HEK293 (cell line): Measurements from ENCODE around the gene NDUFV1.

ENCODE experiments used
- EGR2 ChIP-seq: fragments of 450-650 bp; formaldehyde crosslinking; IDR thresholded peaks from 2 replicates; pipeline ENCODE4 v1.5.1; 2016; ENCODE audit warnings: low read depth, missing biosample characterization, missing genetic modification characterization
- GLIS2 ChIP-seq: fragments of 450-650 bp; formaldehyde crosslinking; IDR thresholded peaks from 2 replicates; pipeline ENCODE4 v1.5.1; 2016; ENCODE audit warnings: missing biosample characterization, missing genetic modification characterization
- IKZF3 ChIP-seq: fragments of 450-650 bp; IDR thresholded peaks from 2 replicates; pipeline ENCODE4 v1.5.0; 2018; ENCODE audit warnings: missing biosample characterization, mild to moderate bottlenecking, missing genetic modification characterization, moderate library complexity
- KLF1 ChIP-seq: fragments of 450-650 bp; formaldehyde crosslinking; IDR thresholded peaks from 2 replicates; pipeline ENCODE4 v1.5.1; 2016; ENCODE audit warnings: missing biosample characterization, missing genetic modification characterization
- KLF16 ChIP-seq: fragments of 450-650 bp; formaldehyde crosslinking; IDR thresholded peaks from 2 replicates; pipeline ENCODE4 v1.5.1; 2017; ENCODE audit warnings: missing biosample characterization, missing genetic modification characterization
- MEIS1 ChIP-seq: sonication (generic); formaldehyde crosslinking; IDR thresholded peaks from 2 replicates; pipeline ENCODE4 v1.8.1; 2022; ENCODE audit warnings: missing genetic modification reagents, mild to moderate bottlenecking, borderline replicate concordance
- OSR2 ChIP-seq: fragments of 450-650 bp; formaldehyde crosslinking; IDR thresholded peaks from 2 replicates; pipeline ENCODE4 v1.5.1; 2016; ENCODE audit warnings: missing biosample characterization, missing genetic modification characterization
- PRDM4 ChIP-seq: fragments of 450-650 bp; formaldehyde crosslinking; IDR thresholded peaks from 2 replicates; pipeline ENCODE4 v1.5.1; 2017; ENCODE audit warnings: missing biosample characterization, missing genetic modification characterization
- REST ChIP-seq: fragments of 450-650 bp; formaldehyde crosslinking; IDR thresholded peaks from 2 replicates; pipeline ENCODE4 v1.5.1; 2016; ENCODE audit warnings: missing biosample characterization, missing genetic modification characterization
- ZBTB26 ChIP-seq: fragments of 450-650 bp; formaldehyde crosslinking; optimal IDR thresholded peaks from 2 replicates; pipeline ENCODE3; 2016; ENCODE audit warnings: missing biosample characterization, mild to moderate bottlenecking, missing genetic modification characterization
- ZIC2 ChIP-seq: fragments of 450-650 bp; formaldehyde crosslinking; IDR thresholded peaks from 2 replicates; pipeline ENCODE4 v1.5.1; 2016; ENCODE audit warnings: missing biosample characterization, missing genetic modification characterization
- ZNF112 ChIP-seq: fragments of 450-650 bp; formaldehyde crosslinking; IDR thresholded peaks from 2 replicates; pipeline ENCODE4 v1.5.0; 2017; ENCODE audit warnings: missing biosample characterization, missing genetic modification characterization
- ZNF132 ChIP-seq: fragments of 450-650 bp; formaldehyde crosslinking; IDR thresholded peaks from 2 replicates; pipeline ENCODE4 v1.5.1; 2017; ENCODE audit warnings: missing biosample characterization, missing genetic modification characterization, borderline replicate concordance
- ZNF140 ChIP-seq: fragments of 450-650 bp; formaldehyde crosslinking; IDR thresholded peaks from 2 replicates; pipeline ENCODE4 v1.5.1; 2016; ENCODE audit warnings: missing biosample characterization, missing genetic modification characterization
- ZNF184 ChIP-seq: fragments of 450-650 bp; IDR thresholded peaks from 2 replicates; pipeline ENCODE4 v1.5.1; 2018; ENCODE audit warnings: missing biosample characterization, mild to moderate bottlenecking, missing genetic modification characterization
- ZNF211 ChIP-seq: fragments of 450-650 bp; formaldehyde crosslinking; IDR thresholded peaks from 2 replicates; pipeline ENCODE4 v1.5.1; 2016; ENCODE audit warnings: low read depth, missing biosample characterization, missing genetic modification characterization
- ZNF223 ChIP-seq: fragments of 450-650 bp; formaldehyde crosslinking; IDR thresholded peaks from 2 replicates; pipeline ENCODE4 v1.5.1; 2016; ENCODE audit warnings: missing biosample characterization, missing genetic modification characterization
- ZNF23 ChIP-seq: fragments of 450-650 bp; formaldehyde crosslinking; IDR thresholded peaks from 2 replicates; pipeline ENCODE4 v1.5.1; 2016; ENCODE audit warnings: missing biosample characterization, missing genetic modification characterization, borderline replicate concordance
- ZNF37A ChIP-seq: fragments of 450-650 bp; IDR thresholded peaks from 2 replicates; pipeline ENCODE4 v1.5.1; 2018; ENCODE audit warnings: missing biosample characterization, missing genetic modification characterization
- ZNF391 ChIP-seq: fragments of 450-650 bp; formaldehyde crosslinking; IDR thresholded peaks from 2 replicates; pipeline ENCODE4 v1.5.1; 2016; ENCODE audit warnings: low read depth, missing biosample characterization, missing genetic modification characterization, borderline replicate concordance
- ZNF416 ChIP-seq: fragments of 450-650 bp; formaldehyde crosslinking; IDR thresholded peaks from 2 replicates; pipeline ENCODE4 v1.5.1; 2016; ENCODE audit warnings: missing biosample characterization, missing genetic modification characterization
- ZNF449 ChIP-seq: fragments of 450-650 bp; formaldehyde crosslinking; IDR thresholded peaks from 2 replicates; pipeline ENCODE4 v1.5.1; 2017; ENCODE audit warnings: missing biosample characterization, mild to moderate bottlenecking, missing genetic modification characterization, moderate library complexity
- ZNF513 ChIP-seq: fragments of 450-650 bp; IDR thresholded peaks from 2 replicates; pipeline ENCODE4 v1.5.1; 2018; ENCODE audit warnings: missing biosample characterization, missing genetic modification characterization
- ZNF521 ChIP-seq: fragments of 450-650 bp; formaldehyde crosslinking; IDR thresholded peaks from 2 replicates; pipeline ENCODE4 v1.5.1; 2017; ENCODE audit warnings: missing biosample characterization, mild to moderate bottlenecking, missing genetic modification characterization
- ZNF610 ChIP-seq: fragments of 450-650 bp; formaldehyde crosslinking; IDR thresholded peaks from 2 replicates; pipeline ENCODE4 v1.5.1; 2016; ENCODE audit warnings: missing biosample characterization, missing genetic modification characterization, borderline replicate concordance
- ZNF624 ChIP-seq: fragments of 450-650 bp; formaldehyde crosslinking; IDR thresholded peaks from 2 replicates; pipeline ENCODE4 v1.5.1; 2017; ENCODE audit warnings: missing biosample characterization, missing genetic modification characterization
- ZNF677 ChIP-seq: fragments of 450-650 bp; IDR thresholded peaks from 2 replicates; pipeline ENCODE4 v1.5.0; 2018; ENCODE audit warnings: missing biosample characterization, mild to moderate bottlenecking, missing genetic modification characterization, moderate library complexity
- ZNF768 ChIP-seq: fragments of 450-650 bp; formaldehyde crosslinking; IDR thresholded peaks from 2 replicates; pipeline ENCODE4 v1.5.1; 2018; ENCODE audit warnings: missing biosample characterization, mild to moderate bottlenecking, missing genetic modification characterization
- ZNF777 ChIP-seq: fragments of 450-650 bp; formaldehyde crosslinking; IDR thresholded peaks from 2 replicates; pipeline ENCODE4 v1.5.1; 2017; ENCODE audit warnings: missing biosample characterization, missing genetic modification characterization, borderline replicate concordance

NDUFV1 gene

GRCh38 chr11:67583247-67584204 is 23.2 kb upstream of the NDUFV1 start, which contains the start of gene GSTP1 (continued):
- TF ChIP-seq REST (tag by site-specific recombination) (no peak), ZNF513 (no peak), IKZF3 (tag by site-specific recombination) (peak; percentile 90), ZNF521 (tag by site-specific recombination) (no peak), ZNF610 (peak; percentile 48; the same call in 1 of the 2 replicates), ZNF416 (tag by site-specific recombination) (no peak), ZNF223 (tag by site-specific recombination) (no peak), KLF1 (tag by site-specific recombination) (no peak), ZNF112 (no peak), OSR2 (no peak), ZBTB26 (tag by site-specific recombination) (peak; percentile 56), ZIC2 (tag by site-specific recombination) (peak; percentile 84), ZNF449 (tag by site-specific recombination) (no peak), KLF16 (tag by site-specific recombination) (no peak), ZNF624 (tag by site-specific recombination) (no peak), GLIS2 (tag by site-specific recombination) (peak; percentile 18; the same call in 1 of the 2 replicates), ZNF211 (no peak), ZNF391 (no peak), ZNF140 (no peak), ZNF677 (tag by site-specific recombination) (no peak), ZNF184 (tag by site-specific recombination) (peak; percentile 20; the same call in 1 of the 2 replicates), EGR2 (tag by site-specific recombination) (no peak; the same call in 1 of the 2 replicates), ZNF23 (tag by site-specific recombination) (no peak), ZNF37A (tag by site-specific recombination) (no peak), ZNF132 (tag by site-specific recombination) (no peak), ZNF768 (no peak), MEIS1 (no peak), ZNF777 (tag by site-specific recombination) (no peak), PRDM4 (tag by site-specific recombination) (no peak)
